GM18867 (cell line): Measurements from ENCODE around the gene SHKBP1.
A peak's percentile ranks its signal among the peaks of the same experiment; 100 is the strongest.
"Not testable (repeated sequence)": the region's sequence is repeated elsewhere in the genome, so short reads cannot be mapped to it uniquely, and the experiment has no call there.

Source experiments
- ATAC-seq: cut with Tn5 transposase; IDR thresholded peaks from one replicate; pipeline ENCODE4 v1.9.1; 2021; ENCODE audit warnings: mild to moderate bottlenecking, moderate library complexity; ENCODE audit not compliant: unreplicated experiment

Gene SHKBP1, protein sequence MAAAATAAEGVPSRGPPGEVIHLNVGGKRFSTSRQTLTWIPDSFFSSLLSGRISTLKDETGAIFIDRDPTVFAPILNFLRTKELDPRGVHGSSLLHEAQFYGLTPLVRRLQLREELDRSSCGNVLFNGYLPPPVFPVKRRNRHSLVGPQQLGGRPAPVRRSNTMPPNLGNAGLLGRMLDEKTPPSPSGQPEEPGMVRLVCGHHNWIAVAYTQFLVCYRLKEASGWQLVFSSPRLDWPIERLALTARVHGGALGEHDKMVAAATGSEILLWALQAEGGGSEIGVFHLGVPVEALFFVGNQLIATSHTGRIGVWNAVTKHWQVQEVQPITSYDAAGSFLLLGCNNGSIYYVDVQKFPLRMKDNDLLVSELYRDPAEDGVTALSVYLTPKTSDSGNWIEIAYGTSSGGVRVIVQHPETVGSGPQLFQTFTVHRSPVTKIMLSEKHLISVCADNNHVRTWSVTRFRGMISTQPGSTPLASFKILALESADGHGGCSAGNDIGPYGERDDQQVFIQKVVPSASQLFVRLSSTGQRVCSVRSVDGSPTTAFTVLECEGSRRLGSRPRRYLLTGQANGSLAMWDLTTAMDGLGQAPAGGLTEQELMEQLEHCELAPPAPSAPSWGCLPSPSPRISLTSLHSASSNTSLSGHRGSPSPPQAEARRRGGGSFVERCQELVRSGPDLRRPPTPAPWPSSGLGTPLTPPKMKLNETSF

DNA sequence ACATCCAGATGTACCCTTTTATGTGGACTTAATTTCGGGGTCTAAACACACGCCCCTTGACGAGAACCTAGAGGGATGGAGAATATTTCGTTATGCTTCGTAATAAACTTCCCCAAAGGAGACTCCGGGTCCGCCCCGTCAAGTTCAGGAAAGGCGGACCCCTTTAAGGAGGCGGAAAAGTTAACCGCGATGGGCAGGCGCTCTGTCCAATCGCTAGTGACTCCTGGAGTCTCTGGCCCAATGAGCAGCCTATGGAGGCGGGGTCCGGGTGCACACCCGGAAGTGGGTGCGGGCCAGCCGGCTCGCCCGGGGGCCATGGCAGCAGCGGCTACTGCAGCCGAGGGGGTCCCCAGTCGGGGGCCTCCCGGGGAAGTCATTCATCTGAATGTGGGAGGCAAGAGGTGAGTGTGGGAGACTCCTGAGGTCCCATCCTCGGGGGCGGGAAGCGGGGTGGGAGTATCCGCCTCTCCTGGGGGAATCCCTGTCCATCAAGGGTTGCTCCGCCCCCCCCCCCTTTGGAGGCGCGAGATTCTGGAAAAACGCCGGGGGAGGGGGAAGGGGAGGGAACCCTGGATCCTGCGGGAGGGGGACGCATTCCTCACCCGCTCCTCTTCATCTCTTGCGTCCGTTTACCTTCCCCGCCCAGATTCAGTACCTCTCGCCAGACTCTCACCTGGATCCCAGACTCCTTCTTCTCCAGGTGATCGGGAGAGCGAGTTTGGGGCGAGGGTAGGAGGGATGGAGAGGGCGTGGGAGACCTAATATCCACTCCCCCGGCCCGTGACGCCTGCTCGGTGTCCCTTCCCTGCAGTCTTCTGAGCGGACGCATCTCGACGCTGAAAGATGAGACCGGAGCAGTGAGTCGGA is at the start of gene SHKBP1:
Gene SHKBP1, plus strand, starts transcription at position 289 of the 867 bp plus-strand sequence. Its CDS starts 27 bp downstream, at position 316.
- peak; percentile 92 for ATAC-seq

DNA sequence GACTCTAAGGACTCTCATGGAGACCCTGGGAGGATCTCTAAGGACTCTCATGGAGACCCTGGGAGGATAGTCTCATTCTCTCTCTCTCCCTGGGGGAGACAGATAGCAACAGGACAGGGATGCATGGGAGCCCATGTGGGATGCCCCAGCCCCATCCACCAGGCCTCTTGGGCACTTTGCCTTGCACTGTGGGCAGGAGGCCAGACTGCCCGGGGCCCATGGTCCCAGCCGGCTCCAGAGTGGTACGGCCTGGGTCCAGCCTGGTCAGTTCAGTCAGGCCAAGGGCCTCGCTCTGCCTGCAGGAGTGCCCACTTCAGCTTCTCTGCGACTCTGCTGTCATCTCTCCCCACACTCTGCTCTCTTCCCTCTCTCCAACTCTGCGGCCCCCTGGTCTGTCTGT is 48.6 kb upstream of the SHKBP1 start:
- ATAC-seq, result no peak

DNA sequence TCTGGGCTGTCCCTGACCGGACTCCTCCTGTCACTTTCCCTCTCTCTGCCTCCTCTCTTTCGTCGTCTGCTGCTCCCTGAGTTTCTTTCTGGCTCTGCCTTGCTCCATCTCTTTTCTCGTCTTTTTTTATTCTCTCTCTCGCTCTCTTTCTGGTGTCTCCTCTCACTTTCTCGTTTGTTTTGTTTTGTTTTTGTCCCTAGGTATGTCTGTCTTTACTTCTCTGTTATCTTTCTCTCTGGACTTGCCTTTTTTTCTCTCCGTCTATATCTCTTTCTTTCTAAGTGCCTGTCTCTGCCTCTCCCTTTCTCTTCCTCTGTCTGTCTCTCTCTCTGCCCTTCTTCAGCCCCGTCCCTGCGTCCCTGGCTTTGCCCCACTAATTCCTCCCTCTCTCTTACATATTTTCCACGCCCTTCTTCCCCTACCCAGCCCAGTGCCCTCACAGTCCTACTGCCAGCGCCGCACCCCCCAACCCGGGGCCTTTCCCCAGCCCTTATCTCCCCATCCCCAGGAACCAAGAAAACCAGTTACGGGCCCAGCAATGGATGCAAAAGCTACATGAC is 48.1 kb upstream of the SHKBP1 start:
- ATAC-seq, result no peak

DNA sequence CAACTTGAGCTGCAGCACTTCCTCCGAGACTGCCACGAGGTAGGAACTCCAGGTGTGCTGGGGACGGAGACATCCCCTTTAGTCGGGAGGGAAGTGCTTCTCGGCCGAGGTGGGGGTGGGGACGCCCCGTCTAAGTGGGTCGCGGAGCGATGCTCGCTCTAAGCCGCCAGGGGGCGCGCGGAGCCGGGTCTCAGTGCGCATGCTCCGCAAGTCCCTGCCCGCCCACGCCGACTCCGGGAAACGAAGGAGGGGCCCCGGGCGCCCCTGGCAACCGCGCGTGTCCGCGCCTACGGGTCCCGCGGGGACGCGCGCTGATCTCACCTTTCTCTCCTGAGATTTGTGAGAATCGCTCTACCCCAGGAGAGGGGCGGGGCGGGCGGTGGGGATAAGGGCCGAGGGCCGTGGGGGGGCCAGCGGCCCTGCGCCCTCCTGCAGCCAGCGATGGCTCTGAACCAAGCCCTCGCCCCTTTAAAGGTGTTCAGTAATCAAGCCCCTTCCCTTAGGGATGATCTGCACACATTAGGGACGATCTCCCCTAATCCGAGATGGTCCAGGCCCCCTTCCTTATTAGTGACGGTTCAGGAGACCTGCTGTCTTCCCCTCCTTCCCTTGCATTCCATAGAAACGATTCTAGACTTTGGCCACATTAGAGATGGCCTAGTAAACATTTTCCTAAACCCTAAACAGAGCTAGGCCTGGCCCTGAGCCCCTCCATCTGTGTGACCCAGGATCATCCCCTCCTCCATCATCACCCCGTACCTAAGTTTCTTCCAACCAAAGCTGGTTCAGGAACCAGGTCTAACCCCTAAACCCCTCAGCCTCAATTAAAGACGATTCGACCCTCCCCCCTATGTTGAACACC is 47.3 kb upstream of the SHKBP1 start:
- peak; percentile 65 for ATAC-seq

DNA sequence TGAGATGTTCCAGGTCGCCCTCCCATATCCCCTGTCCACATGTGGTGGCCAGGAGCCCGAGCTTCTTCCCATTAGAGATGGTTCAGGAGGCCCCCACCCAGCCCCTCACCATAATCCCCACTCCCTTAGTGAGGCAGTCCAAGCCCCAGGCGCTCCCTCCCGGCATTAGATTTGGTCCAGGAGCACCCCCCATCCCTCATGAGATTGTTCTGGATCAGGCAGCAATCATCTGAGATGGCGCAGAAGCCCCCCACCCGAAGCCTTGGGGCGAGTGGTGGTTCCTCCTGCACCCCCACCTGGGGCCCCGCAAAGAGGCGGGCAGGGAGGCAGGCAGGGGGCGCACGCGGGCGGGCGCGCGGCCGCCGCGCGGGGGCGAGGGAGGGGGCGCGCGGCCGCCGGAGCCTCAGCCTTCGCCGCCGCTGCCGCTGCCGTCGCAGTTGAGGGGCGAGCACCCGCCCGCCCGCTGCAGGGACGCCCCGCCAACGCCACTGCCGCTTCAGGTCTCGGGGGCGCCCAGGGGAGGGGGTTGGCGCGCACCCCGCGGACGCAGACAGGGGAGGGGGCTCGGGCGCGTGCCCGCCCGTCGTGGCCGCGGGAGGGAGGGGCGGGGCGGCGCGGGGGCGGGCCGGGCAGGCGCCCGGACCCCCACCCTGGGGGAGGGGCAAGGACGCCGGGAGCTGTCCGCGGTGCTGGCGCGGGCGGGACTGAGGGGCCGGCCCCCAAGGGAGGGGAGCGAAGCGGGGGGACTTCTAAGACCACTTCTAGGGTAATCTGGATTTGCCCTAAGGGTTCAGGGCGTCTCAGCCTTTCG is 46.4 kb upstream of the SHKBP1 start:
- ATAC-seq, result no peak

DNA sequence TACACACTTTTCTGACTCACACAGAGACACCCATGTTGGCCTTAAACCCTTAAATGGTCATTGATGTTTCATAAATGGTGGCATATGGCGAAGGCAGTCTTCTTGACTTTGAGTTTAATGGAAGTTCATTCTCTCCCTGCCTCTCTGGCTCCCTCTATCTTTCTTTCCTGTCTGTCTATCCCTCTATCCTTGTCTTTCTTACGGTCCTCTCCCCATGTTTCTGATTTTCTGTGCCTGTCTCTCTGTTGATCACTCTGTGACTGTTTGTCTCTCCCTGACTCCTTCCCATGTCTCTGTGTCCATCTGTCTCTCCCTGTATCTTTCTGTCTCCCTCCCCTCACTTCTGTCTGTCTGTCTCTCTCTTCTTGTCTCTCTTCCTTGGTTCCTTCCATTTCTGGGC is 43.2 kb upstream of the SHKBP1 start:
- no peak for ATAC-seq

DNA sequence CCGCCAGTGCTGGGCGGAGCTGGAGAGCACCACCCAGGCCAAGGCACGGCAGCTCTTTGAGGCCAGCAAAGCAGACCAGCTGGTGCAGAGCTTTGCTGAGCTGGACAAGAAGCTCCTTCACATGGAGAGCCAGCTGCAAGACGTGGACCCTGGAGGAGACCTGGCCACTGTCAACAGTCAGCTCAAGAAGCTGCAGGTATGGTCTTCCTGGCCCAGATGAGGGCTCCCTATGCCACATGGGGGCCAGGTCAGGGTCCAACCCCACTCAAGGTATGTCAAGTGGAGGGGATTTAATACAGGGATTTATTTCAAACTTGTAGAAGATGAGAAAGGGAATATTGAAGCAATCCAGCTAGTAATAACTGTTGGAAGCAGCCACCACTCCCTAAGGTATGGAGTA is 42.5 kb upstream of the SHKBP1 start:
- ATAC-seq, result no peak

DNA sequence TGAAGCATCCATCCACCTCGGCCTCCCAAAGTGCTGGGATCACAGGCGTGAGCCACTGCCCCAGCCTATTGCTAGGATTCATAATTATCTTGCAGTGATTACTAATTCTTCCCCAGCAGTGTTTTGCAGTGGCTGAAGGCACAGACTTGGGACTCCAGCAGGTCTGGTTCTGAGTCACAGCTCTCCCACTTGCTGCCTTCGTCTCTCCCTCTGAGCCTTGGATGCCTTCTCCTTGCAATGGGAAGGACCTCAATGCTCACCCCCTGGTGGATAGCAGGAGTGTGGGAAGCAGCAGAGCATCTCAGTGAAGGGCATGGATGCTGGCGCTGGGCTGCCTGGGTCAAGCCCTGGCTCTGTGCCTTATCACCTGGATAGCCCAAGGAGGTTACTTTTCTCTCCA is 37.6 kb upstream of the SHKBP1 start:
- no peak for ATAC-seq

DNA sequence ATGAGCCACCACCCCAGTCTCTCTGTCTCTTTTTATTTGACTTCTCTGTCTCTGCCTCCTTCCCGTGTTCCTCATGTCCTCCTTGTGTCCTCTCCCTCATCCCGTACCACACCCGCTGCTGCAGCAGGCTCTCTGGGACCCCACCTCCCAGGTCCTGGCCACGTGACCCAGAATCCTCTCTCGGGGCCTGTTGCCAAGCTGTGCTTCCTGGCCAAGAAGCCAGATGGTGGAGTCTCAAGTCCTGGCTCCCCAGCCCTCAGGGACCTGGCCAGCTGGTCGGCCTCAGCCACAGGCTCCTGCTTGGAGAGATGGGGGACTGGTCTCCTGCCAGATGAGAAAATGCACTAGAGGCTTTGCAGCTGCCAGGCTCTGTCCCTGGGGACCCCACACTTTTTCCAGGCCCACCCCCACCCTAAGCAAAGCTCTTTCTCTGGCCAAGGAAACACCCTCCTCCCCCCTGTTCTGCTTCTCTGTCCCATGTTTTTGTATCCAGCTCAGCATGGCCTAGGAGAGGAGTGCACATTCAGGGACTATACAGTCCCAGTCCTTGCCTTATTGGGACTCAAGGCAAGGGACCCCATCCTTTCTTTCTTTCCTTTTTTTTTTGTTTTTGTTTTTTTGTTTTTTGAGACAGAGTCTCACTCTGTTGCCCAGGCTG is 34.3 kb upstream of the SHKBP1 start:
- ATAC-seq, result no peak

DNA sequence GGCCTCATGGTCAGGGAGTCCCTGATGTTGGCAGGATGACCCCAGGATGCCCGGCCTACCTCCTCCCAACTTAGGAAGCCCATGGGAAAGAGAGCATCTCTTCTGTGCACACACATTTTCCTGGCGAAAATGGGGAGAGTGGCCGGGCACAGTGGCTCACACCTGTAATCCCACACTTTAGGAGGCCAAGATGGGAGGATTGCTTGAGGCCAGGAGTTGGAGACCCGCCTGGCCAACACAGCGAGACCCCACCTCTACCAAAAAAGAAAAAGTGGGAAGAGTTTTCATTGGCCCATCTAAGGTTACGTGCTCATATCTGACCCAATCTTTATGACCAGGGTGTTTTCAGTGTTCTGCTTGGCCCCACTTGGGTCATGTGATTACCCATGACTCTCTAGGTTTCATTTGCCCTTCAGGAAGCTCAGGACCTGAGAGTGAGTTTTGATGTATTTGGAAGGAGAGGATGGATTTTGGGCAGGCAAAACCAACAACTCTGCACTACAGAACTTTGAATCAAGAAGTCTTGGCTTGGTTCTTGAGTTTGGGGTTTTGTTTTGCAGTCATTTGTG is 33.6 kb upstream of the SHKBP1 start:
- no peak for ATAC-seq

DNA sequence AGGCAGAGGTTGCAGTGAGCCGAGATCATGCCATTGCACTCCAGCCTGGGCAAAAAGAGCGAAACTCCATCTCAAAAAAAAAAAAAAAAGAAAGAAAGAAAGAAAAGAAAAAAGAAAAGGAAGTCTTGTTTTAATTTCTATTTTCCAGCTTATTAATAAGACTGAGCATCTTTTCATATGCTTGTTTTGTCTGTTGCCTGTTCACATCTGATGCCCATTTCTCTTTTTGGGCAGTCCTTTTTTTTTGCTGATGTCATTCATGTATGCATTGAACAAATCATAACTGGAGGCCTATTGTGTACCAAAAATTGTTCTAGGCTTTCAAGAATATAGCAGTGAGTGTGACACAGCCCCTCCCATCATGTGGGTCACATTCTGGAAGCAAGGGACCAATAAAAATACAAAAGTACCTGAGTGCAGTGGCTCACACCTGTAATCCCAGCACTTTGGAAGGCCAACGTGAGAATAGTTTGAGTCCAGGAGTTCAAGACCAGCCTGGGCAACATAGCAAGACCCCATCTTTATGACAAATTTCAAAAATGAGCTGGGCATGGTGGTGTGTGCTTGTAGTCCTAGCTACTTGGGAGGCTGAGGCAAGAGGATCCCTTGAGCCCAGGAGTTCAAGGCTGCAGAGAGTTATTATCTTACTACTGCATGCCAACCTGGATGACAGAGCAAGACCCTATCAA is 30.4 kb upstream of the SHKBP1 start:
- ATAC-seq, result not testable (repeated sequence)

DNA sequence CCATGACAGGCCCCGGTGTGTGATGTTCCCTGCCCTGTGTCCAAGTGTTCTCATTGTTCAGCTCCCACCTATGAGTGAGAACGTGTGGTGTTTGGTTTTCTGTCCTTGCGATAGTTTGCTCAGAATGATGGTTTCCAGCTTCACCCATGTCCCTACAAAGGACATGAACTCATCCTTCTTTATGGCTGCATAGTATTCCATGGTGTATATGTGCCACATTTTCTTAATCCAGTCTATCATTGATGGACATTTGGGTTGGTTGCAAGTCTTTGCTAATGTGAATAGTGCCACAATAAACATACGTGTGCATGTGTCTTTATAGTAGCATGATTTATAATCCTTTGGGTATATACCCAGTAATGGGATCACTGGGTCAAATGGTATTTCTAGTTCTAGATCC is 29.5 kb upstream of the SHKBP1 start:
- ATAC-seq, result not testable (repeated sequence)

DNA sequence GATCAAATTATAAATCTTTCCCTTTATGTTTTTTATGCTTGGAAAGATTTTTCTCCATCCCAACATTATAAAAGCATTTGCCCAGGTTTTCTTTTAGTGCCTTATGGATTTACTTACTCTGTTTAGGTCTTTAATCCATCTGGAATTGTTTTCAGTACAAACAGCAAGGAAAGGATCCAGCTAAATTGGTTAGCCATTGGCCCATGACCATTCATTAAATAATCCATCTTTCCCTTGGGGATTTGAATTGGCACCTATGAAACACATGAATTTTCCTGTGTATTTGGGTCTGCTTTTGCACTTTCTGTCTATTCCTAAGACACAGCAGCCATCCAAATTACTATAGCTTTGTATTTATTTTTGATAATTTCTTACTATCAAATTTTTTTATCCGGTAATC is 28.8 kb upstream of the SHKBP1 start:
- no peak for ATAC-seq

DNA sequence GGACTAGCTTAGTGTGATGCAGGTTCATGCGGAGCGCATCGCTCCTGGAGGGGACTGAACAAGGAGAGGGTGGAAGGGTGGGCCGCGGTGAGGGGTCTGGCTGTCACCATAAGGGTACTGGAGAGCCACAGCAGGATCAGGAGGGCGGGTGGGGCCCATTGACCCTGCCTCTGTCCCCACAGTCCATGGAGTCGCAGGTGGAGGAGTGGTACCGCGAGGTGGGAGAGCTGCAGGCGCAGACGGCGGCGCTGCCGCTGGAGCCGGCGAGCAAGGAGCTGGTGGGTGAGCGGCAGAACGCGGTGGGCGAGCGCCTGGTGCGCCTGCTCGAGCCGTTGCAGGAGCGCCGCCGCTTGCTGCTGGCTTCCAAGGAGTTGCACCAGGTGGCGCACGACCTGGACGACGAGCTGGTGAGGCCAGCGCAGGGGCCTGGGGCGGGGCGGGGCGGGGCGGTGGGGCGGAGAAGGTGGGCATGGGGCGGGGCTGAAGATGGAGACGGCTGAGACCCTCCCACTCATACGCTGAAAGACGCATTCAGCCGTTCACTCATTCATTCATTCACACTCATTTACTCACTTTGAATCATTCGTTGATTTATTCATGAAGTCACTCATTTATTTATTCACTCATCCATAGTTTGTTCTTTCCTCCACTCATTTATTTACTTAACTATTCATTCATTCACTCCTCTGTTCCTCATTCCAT is 27.5 kb upstream of the SHKBP1 start:
- ATAC-seq, result no peak

DNA sequence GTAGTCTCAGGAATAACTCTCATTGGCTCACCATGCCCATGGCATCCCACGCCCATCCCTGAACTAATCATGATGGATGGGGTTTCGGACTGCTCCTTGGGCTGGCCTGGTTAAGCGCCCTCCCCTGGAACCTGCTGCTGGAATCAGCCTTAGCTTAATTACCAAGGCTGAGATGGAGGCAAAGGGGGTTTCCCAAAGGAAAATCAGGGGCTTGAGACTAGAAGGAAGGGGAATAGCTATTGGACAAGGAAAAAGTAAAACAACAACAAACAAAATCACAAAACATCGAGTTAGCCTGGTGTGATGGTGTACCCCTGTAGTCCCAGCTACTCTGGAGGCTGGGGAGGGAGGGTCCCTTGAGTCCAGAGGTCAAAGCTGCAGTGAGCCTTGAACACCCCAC is 25.7 kb upstream of the SHKBP1 start:
- no peak for ATAC-seq

DNA sequence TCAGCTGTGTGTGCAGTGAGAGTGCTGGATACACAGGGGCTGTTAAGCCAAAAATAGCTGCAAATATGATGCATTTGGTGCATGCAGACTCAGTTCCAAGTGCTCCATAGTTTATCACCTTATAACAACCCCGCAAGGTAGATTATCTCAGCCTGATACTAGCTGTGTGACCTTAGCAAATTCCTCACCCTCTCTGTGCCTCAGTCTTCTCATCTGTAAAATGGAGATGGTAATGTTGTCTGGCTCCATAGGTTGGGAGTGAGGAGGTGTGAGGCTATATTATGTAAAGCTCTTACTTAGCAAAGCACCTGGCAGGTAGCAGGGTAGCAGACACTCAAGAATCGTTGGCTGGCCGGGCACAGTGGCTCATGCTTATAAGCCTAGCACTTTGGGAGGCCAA is 23.8 kb upstream of the SHKBP1 start:
- ATAC-seq, result no peak
